ENCODE data around the gene ARID2.

GRCh38 chr12:45742590-45742989 lies 13.1 kb downstream of the ARID2 start:
- TF ChIP-seq POLR2A (IDR thresholded peaks at IDR 0.05) (no peak), CTCF (IDR thresholded peaks at IDR 0.05) (no peak)
